Left lung (tissue), 10 donors: Measurements from ENCODE around the gene TLE2. TPM values are rescaled to one million over a fixed set of nuclear protein-coding genes. Genes with fewer than 3 reads are reported as not detected.

Experiments
- ATAC-seq: fragments of 200-7000 bp; cut with Tn5 transposase; one replicate; pipeline ENCODE4 v1.9.1; 2020; ENCODE audit warnings: moderate library complexity
- DNase-seq, 4 donors: peaks; one replicate each; pipeline ENCODE4 v3.0.0-alpha.2; 2013 to 2020
- H3K27ac ChIP-seq, 2 donors: fragments of 200-600 bp; sonication (generic) in 1 of 2; one replicate each; pipeline versions ENCODE4 v1.5.0 to v1.8.0; 2020 to 2021
- H3K27me3 ChIP-seq, 2 donors: fragments of 200-600 bp; sonication (generic) in 1 of 2; one replicate each; pipeline versions ENCODE4 v1.5.0 to v1.8.0; 2020 to 2021
- H3K36me3 ChIP-seq, 2 donors: fragments of 200-600 bp; sonication (generic) in 1 of 2; one replicate each; pipeline versions ENCODE4 v1.5.0 to v1.8.0; 2020 to 2021
- H3K4me1 ChIP-seq, 2 donors: fragments of 200-600 bp; one replicate each; pipeline ENCODE4 v1.8.0; 2021
- H3K4me3 ChIP-seq, 2 donors: fragments of 200-600 bp; sonication (generic) in 1 of 2; one replicate each; pipeline versions ENCODE4 v1.5.0 to v1.8.0; 2020 to 2021; ENCODE audit warnings: mild to moderate bottlenecking in 1 of 2
- H3K9me3 ChIP-seq, 2 donors: fragments of 200-600 bp; sonication (generic) in 1 of 2; one replicate each; pipeline versions ENCODE4 v1.5.0 to v1.8.0; 2020 to 2021
- intact Hi-C, 2 donors: fragments of 100-400 bp; cut with DNase I; formaldehyde crosslinking; loops; one replicate each; pipeline versions ENCODE4 v1.11.2 to v1.14.2; 2022
- polyA plus RNA-seq, 6 donors: library from polyadenylated mRNA; unstranded; fragments of 120-200 nt; gene quantifications; one replicate each; pipeline ENCODE4 v1.2.1, GENCODE V29; 2013; ENCODE audit not compliant: insufficient read length in 6 of 6
- total RNA-seq, 2 donors: library from RNA; stranded (reverse); fragmentation: NEBNext Ultra II Directional; extraction: Animal tissue kit (Norgen Biotek cat#: 25700); gene quantifications; one replicate each; pipeline ENCODE4 v1.2.1, GENCODE V29; 2021
- TF ChIP-seq, protein P1 (sequence below), 2 donors: fragments of 200-600 bp; sonication (generic) in 1 of 2; IDR thresholded peaks; one replicate each; pipeline versions ENCODE4 v1.5.0 to v1.8.0; 2021; ENCODE audit warnings: antibody characterized with exemption in 2 of 2
- donor health status: DM: no; HTN: yes; CAD: no.
- donor health status: DM: no; HTN: no; CAD: no.

TLE2 gene
- total and polyA plus RNA-seq, 8 donors = 35.2 to 244 (median 159) TPM

DNA sequence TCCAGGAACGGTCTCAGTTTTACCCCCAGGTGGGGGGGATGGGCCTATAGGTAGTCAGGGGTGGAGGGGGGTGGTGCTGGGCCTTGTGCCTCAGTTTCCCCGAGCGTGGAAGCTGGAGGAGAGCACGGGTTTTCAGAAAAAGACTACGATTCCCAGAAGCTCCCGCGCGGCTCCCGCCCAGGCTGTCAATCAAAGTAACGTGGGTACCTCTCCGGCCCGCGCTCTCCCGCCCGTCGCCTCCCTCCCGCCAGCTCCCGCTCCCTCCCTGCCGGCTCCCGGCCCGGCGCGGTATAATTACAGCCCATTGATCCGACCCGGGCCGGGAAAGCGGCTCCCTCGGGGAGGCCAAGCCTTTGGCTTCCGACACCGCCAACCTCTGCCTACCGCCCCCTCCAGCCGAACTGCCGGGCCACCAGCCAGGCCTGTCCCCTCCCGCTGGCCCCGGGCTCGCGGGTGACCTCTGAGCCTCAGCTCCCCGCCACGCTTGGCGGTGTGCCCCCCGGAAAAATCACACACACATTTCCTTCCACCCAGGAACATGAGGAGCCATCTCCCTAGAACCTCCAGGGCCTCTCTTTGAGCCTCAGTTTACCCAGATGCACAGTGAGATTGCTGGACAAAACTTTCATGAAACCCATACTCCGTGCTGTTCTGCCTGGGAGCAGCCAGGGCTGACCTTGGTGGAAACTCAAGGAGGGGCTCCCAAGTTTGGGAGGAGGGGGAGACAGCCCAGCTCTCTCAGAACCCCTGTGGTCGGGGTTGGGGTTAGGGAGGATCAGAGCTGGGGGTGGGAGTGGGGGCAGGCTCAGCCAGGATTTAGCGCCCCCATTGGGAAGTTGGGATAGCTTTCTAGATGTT is 7.3 kb upstream of the TLE2 start:
- intact Hi-C loops = no loop called here
- peaks cover 8 to 21% of the 10 kb centered on the region in 2 donors for H3K4me1 ChIP-seq
- peak overlapping the region; percentile 50 to 51 for H3K4me3 ChIP-seq
- H3K36me3 ChIP-seq = no peaks in the 10 kb centered on the region
- H3K27ac ChIP-seq = peak overlapping the region; percentile 90
- H3K27me3 ChIP-seq = peaks cover 0 to 18% of the 10 kb centered on the region in 2 donors
- peak; percentile 94 to 97 (median 96) for DNase-seq
- no peaks in the 10 kb centered on the region for H3K9me3 ChIP-seq
- TF ChIP-seq, protein P1, sequence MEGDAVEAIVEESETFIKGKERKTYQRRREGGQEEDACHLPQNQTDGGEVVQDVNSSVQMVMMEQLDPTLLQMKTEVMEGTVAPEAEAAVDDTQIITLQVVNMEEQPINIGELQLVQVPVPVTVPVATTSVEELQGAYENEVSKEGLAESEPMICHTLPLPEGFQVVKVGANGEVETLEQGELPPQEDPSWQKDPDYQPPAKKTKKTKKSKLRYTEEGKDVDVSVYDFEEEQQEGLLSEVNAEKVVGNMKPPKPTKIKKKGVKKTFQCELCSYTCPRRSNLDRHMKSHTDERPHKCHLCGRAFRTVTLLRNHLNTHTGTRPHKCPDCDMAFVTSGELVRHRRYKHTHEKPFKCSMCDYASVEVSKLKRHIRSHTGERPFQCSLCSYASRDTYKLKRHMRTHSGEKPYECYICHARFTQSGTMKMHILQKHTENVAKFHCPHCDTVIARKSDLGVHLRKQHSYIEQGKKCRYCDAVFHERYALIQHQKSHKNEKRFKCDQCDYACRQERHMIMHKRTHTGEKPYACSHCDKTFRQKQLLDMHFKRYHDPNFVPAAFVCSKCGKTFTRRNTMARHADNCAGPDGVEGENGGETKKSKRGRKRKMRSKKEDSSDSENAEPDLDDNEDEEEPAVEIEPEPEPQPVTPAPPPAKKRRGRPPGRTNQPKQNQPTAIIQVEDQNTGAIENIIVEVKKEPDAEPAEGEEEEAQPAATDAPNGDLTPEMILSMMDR (IDR thresholded peaks at IDR 0.05) = no peak
- peak; percentile 88 for ATAC-seq

DNA sequence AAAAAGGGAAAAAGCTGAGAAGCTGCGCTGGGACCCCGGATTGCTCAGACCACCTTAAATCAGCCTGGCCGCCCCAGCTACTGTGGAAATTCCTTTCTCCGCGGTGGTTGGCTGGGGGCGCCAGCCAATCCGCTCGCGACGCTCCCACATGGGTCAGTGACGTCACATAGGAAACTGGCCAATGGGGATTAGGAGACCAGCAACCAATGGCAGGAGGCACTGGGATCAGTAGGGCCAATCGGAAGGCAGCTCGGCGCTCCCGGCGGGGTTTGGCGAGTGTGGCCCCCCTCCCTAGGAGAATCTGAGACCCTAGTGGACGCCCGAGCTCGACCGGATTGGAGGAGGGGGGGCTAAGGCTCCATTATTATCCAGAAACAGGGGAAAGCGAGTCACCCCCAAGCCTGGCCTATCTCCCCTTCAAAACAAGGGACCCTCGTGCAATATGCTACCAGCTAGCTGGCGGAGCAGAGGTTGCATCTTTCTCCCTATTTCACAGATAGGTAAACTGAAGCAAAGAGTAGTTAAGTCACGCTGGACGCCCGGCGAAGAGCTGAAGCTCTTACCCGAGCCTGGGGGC is 6.5 kb upstream of the TLE2 start:
- TF ChIP-seq, protein P1 (IDR thresholded peaks at IDR 0.05) = no peak
- Histone ChIP-seq H3K9me3 (no peaks in the 10 kb centered on the region), H3K27me3 (peaks cover 0 to 19% of the 10 kb centered on the region in 2 donors), H3K4me3 (peak overlapping the region; percentile 50 to 51), H3K27ac (peak overlapping the region; percentile 90), H3K4me1 (peaks cover 8 to 21% of the 10 kb centered on the region in 2 donors), H3K36me3 (no peaks in the 10 kb centered on the region)
- ATAC-seq = peak; percentile 95
- peak; percentile 91 to 100 (median 99) for DNase-seq
- intact Hi-C loops = no loop called here

DNA sequence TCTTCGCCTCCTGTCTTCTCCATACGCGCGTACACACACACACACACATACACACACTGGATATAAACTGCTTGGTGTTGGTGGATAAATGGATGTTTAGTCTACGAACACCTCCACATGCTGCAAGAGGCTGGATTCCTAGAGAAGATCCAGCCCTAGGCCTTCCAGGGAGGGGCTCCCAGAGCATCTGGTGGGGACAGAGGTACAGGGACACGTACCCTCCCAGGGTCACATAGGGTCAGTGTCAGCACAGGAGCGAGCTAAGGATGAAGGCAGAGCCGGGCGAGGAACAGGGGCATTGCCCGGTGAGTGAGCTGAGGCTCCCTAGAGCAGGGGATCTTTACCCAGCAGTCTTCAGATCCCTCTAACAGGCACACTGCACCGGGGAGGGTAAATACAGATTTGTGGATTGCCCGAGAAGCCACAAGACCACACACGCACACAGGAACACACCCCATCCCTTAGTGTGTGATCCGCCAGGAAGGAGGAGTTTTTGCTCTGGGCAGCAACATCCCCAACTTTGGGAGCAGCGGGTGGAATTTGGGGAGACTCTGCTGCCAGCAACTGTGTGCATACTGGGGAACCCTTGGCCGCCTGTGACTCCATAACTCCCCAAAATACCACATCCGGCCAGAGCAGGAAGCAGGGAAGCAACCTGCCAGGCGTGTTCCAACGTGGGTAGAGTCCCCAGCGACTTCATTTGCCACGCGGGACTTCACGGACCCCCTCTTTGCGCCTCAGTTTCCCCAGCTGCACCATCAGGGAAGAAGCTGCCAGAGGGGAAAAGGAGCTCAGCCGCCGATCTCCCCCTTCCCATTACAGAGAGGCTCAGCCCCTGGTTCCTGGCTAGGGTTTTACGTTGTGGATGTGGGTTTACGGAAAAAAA is 5.8 kb upstream of the TLE2 start:
- peak; percentile 8 for ATAC-seq
- peaks cover 0 to 26% of the 10 kb centered on the region in 2 donors for H3K27me3 ChIP-seq
- intact Hi-C loops = no loop called here
- DNase-seq = peak in 3 of 4 donors; percentile 58 to 78 (median 69)
- H3K27ac ChIP-seq = peak overlapping the region; percentile 81 to 90
- no peaks in the 10 kb centered on the region for H3K36me3 ChIP-seq
- H3K9me3 ChIP-seq = no peaks in the 10 kb centered on the region
- H3K4me3 ChIP-seq = peak overlapping the region; percentile 35 to 51
- peaks cover 8 to 21% of the 10 kb centered on the region in 2 donors for H3K4me1 ChIP-seq
- TF ChIP-seq, protein P1 (IDR thresholded peaks at IDR 0.05) = no peak

DNA sequence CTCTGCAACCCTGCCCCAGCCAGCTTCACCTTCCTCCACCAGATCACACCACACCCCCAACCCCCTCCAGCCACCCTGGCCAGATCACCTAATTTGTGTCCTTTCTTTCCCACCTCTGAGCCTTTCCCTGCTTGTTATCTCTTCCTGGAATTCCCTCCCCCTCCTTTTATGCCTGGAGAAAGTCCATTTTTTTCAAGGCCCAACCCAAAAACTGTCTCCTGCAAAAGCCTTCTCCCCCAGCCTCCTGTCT is 5.3 kb upstream of the TLE2 start:
- H3K27ac ChIP-seq = peak overlapping the region in 1 of 2 donors; percentile 81
- no peak for DNase-seq

More for the DNA sequence above, 5.3 kb upstream of the TLE2 start:
- no peak overlapping the region for H3K4me3 ChIP-seq
- no peaks in the 10 kb centered on the region for H3K9me3 ChIP-seq
- TF ChIP-seq, protein P1 (IDR thresholded peaks at IDR 0.05) = no peak
- no peaks in the 10 kb centered on the region for H3K36me3 ChIP-seq
- intact Hi-C loops = no loop called here
- peaks cover 8 to 21% of the 10 kb centered on the region in 2 donors for H3K4me1 ChIP-seq
- no peak for ATAC-seq
- H3K27me3 ChIP-seq = peaks cover 0 to 32% of the 10 kb centered on the region in 2 donors
